Measurements from ENCODE around the gene LCA5L. TPM values are rescaled to one million over a fixed set of nuclear protein-coding genes. Genes with fewer than 3 reads are reported as not detected.
"Not testable (repeated sequence)": the region's sequence is repeated elsewhere in the genome, so short reads cannot be mapped to it uniquely, and the experiment has no call there.

The LCA5L gene
- total RNA-seq, 1 donor from 2014 or later = 0.23 TPM

DNA sequence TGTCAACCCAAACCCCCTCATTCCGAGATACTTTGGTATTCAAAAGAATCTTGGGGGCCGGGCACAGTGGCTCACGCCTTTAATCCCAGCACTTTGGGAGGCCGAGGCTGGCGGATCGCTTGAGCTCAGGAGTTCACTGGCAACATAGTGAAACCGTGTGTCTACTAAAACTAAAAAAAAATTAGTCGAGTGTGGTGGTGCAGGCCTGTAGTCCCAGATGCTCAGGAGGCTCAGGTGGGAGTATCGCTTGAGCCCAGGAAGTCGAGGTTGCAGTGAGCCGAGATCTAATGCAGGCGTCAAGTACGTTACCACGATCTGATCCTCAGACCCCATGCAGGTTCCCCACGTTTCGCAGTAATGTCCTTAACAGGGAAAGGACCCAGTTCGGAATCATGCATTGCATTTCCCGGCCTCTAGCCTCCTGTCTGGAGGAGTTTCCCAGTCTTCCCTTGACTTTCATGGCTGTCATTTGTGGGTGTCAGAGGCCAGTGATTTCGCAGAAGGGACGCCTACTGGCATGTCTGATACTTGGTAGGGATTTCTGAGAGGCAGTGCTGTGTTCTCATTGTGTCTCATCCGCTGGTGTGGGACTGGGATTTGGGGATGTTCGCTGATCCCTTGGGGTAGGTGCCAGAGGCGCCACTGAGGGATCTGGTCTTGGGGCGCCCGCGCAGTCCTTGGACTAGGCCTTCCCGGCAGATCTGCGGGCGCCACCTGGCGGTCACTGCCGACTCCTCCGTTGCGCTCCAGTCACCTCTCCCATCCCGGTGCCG lies 57.4 kb downstream of the LCA5L start:
- DNase-seq (ENCODE audit: low read depth) = no peak
- TF ChIP-seq, protein P1, sequence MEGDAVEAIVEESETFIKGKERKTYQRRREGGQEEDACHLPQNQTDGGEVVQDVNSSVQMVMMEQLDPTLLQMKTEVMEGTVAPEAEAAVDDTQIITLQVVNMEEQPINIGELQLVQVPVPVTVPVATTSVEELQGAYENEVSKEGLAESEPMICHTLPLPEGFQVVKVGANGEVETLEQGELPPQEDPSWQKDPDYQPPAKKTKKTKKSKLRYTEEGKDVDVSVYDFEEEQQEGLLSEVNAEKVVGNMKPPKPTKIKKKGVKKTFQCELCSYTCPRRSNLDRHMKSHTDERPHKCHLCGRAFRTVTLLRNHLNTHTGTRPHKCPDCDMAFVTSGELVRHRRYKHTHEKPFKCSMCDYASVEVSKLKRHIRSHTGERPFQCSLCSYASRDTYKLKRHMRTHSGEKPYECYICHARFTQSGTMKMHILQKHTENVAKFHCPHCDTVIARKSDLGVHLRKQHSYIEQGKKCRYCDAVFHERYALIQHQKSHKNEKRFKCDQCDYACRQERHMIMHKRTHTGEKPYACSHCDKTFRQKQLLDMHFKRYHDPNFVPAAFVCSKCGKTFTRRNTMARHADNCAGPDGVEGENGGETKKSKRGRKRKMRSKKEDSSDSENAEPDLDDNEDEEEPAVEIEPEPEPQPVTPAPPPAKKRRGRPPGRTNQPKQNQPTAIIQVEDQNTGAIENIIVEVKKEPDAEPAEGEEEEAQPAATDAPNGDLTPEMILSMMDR (conservative IDR thresholded peaks at IDR 0.05; ENCODE audit: low read depth, low read length) = peak; percentile 85
- peak overlapping the region; percentile 46 for H3K4me3 ChIP-seq (ENCODE audit: low read depth, low read length)

DNA sequence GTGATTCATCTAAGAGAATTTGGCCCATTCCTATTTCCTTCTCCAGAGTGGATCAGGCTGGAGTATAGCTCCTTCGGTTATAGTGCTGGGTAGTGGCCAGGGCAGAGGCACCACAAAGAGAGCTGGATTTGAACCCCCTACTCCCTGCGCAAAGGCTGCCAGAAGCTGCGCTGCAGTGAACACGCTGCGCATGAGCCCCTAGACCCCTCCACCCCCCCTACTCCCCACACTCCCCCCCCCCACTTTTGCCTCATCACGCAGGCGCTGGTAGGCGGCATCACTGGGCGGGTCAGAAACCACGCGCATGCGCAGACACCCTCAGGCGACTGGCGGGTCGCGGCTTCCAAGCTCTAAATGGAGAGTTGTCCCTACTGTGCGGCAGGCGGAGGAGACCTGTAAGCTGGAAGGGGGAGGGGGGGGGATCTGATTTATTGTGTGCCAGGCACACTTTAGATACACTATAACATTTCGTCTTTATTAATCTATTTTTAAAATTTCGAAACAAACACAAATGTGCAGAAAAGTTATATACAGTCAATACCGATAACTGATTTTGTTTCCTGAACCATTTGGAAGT lies 58.0 kb downstream of the LCA5L start:
- DNase-seq (ENCODE audit: low read depth) = no peak
- peak overlapping the region; percentile 46 for H3K4me3 ChIP-seq (ENCODE audit: low read depth, low read length)
- TF ChIP-seq, protein P1 (conservative IDR thresholded peaks at IDR 0.05; ENCODE audit: low read depth, low read length) = no peak

DNA sequence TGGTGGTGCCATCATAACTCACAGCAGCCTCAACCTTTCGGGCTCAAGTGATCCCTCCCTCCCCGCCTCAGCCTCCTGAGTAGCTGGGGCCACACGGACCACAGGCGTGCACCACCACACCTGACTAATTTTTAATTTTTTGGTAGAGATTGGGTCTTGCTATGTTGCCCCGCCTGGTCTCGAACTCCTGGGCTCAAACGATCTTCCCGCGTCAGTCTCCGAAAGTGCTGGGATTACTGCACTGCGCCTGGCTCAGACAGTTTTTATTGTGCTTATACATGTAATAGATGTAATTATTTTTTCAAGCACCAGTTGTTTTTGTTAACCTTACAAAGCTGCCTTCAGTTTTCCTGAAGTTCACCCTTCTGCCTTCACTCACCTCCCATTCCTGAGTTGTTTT lies 58.7 kb downstream of the LCA5L start:
- peak overlapping the region; percentile 46 for H3K4me3 ChIP-seq (ENCODE audit: low read depth, low read length)

DNA sequence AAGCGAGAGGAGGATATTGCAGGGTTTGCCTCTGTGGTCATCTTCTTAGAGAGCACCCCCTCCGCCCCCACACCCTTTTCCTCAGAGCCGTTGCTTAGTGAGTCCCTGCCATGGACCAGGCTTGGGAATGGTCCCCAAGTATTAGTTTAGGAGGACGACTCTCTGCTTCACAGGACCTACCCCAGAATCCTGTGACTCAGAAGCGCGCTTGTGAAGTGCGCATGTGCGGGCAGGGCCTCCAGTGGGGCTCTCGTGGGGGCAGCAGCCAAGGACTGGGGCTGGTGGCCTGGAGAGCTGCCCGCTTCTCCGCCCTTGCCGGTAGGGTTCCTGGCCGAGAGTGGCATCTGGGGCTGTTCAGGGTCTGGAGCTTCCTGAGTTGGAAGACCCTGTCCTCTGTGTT lies 59.4 kb downstream of the LCA5L start:
- H3K4me3 ChIP-seq (ENCODE audit: low read depth, low read length) = peak overlapping the region; percentile 44
- TF ChIP-seq, protein P1 (conservative IDR thresholded peaks at IDR 0.05; ENCODE audit: low read depth, low read length) = no peak
- DNase-seq (ENCODE audit: low read depth) = no peak

More for the DNA sequence above, 58.7 kb downstream of the LCA5L start:
- TF ChIP-seq, protein P1 (conservative IDR thresholded peaks at IDR 0.05; ENCODE audit: low read depth, low read length) = no peak
- no peak for DNase-seq (ENCODE audit: low read depth)

DNA sequence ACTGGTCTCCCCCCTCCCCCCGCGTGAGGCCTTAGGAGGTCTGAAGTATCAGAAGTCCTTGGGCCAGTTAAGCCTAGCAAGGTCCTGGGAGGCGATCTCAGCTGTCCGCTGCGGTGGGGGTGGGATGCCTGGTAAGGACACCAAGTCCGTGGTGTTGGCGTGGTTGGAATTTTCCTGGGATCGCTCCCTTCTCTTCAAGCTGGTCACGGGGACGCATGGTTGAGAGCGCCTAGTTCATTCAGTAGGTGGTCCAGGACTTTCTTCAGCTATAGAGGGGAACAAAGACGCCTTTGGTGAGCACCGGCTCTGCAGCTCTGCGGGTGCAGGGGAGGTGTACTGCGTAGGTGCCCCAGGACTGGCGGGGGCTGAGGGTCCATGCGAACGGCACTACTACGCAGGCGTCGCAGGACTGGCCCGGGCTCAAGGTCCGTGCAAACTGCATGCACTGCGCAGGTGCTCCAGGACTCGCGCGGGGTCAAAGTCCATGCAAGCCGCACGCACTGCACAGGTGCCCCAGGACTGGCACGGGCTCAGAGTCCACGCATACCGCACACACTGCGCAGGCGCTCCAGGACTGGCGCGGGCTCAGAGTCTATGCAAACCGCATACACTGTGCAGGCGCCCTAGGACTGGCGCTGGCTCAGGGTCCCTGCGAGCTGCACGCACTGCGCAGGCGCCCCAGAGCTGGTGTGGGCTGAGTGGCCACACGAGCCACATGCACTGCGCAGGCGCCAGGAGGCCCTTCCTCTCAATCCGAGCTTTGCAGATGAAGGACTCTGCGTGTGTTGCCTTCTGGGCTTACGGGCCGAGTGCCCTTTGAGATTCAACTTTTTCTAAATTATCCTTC lies 60.1 kb downstream of the LCA5L start:
- H3K4me3 ChIP-seq (ENCODE audit: low read depth, low read length) = peak overlapping the region; percentile 44
- DNase-seq (ENCODE audit: low read depth) = no peak
- TF ChIP-seq, protein P1 (conservative IDR thresholded peaks at IDR 0.05; ENCODE audit: low read depth, low read length) = no peak

DNA sequence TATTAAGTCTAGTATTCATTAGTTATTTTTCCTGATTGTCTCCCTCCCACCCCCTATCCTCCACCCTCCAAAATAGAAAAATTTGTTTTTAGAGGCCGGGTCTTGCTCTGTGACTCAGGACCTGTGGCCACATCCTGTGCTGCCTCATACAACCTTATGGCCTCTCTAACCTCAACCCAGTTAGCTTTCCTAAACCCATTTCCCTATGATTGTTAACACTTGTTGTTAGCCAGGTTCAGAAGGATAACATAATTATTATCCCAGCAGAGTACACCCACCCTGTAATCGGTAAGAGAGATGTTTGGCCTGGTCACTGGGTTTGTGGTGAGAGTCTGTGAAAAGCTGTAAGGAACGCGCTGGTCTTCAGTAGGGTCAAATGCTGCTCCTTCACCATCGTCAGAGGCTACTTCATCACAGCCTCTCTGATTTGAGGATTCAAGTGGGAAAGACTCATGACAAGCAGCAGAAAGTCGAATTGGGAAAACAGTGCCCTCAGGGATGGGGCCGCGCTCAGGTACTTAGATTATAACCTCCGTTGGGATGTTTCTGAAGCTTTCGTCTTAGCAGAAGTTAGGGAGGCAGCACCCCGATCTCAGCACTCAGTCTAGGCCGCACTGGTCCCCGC lies 60.8 kb downstream of the LCA5L start:
- TF ChIP-seq, protein P1 (conservative IDR thresholded peaks at IDR 0.05; ENCODE audit: low read depth, low read length) = no peak
- peak overlapping the region; percentile 44 for H3K4me3 ChIP-seq (ENCODE audit: low read depth, low read length)

DNA sequence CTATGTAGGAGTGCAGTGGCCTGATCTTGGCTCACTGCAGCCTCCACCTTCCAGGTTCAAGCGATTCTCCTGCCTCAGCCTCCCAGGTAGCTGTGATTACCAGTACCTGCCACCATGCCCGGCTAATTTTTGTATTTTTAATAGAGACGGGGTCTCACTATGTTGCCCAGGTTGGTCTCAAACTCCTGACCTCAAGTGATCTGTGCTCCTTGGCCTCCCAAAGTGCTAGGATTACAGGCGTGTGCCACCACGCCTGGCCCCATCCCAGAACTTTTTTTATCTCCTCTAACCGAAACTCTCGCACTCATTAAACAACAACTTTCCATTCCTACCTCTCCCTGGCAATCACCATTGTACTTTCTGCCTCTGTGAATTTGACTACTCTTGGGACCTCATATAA lies 63.5 kb downstream of the LCA5L start:
- H3K4me3 ChIP-seq (ENCODE audit: low read depth, low read length); DNase-seq (ENCODE audit: low read depth): not testable (repeated sequence)

More for the DNA sequence above, 60.8 kb downstream of the LCA5L start:
- no peak for DNase-seq (ENCODE audit: low read depth)
